Naive B cell (primary cell): ENCODE measurements around the gene CD14. TPM values are rescaled to one million over a fixed set of nuclear protein-coding genes. Genes with fewer than 3 reads are reported as not detected.
A peak's percentile ranks its signal among the peaks of the same experiment; 100 is the strongest.
"Not testable (repeated sequence)": the region's sequence is repeated elsewhere in the genome, so short reads cannot be mapped to it uniquely, and the experiment has no call there.

Source experiments
- ATAC-seq, 2 donors: fragments of 150-1000 bp; cut with Tn5 transposase; 2 replicates each; pipeline ENCODE4 v1.10.0; 2021; ENCODE audit warnings: low read depth in 2 of 2, mild to moderate bottlenecking in 2 of 2, moderate library complexity in 2 of 2
- DNase-seq: peaks from one replicate; pipeline ENCODE4 v3.0.0; 2022
- H3K27ac Mint-ChIP-seq, 6 donors: one replicate each; pipeline ENCODE4 v1.8.0; 2020 to 2022; ENCODE audit warnings: mild to moderate bottlenecking in 6 of 6, mixed read lengths in 6 of 6, moderate library complexity in 5 of 6, inconsistent platforms in 2 of 6
- H3K27me3 Mint-ChIP-seq, 3 donors: one replicate each; pipeline ENCODE4 v1.8.0; 2021 to 2022; ENCODE audit warnings: mixed read lengths in 3 of 3, mild to moderate bottlenecking in 1 of 3
- H3K36me3 Mint-ChIP-seq, 2 donors: one replicate each; pipeline ENCODE4 v1.8.0; 2020 to 2022; ENCODE audit warnings: mixed read lengths in 2 of 2, inconsistent platforms in 1 of 2, mild to moderate bottlenecking in 1 of 2
- H3K4me1 Mint-ChIP-seq, 3 donors: one replicate each; pipeline ENCODE4 v1.8.0; 2020 to 2022; ENCODE audit warnings: mixed read lengths in 3 of 3, inconsistent platforms in 1 of 3, mild to moderate bottlenecking in 1 of 3, moderate library complexity in 1 of 3
- H3K4me3 Mint-ChIP-seq, 8 donors: one replicate each; pipeline ENCODE4 v1.8.0; 2020 to 2022; ENCODE audit warnings: mild to moderate bottlenecking in 8 of 8, mixed read lengths in 8 of 8, moderate library complexity in 8 of 8, inconsistent platforms in 2 of 8
- H3K9me3 Mint-ChIP-seq, 7 donors: one replicate each; pipeline ENCODE4 v1.8.0; 2020 to 2022; ENCODE audit warnings: mixed read lengths in 7 of 7, mild to moderate bottlenecking in 5 of 7, inconsistent platforms in 2 of 7, moderate library complexity in 1 of 7
- polyA plus RNA-seq, 6 donors: library from polyadenylated mRNA; unstranded; fragments of 300-500 nt; fragmentation: Illumina TruSeq; gene quantifications; one replicate each; pipeline ENCODE4 v1.2.3, GENCODE V29; 2021; ENCODE audit warnings: low read depth in 6 of 6

The CD14 gene
- polyA plus RNA-seq, 6 donors from 2014 or later, result 1.5 to 10.2 (median 2.8) TPM

- Mint-ChIP-seq H3K27me3 (no peaks in the 10 kb centered on the region), H3K36me3 (peaks cover 44 to 46% of the 10 kb centered on the region in 2 donors), H3K9me3 (no peaks in the 10 kb centered on the region), H3K27ac (peak overlapping the region in 3 of 6 donors; percentile 39 to 82 (median 58)), H3K4me3 (no peak overlapping the region), H3K4me1 (peaks cover 4 to 9% (median 9%) of the 10 kb centered on the region in 3 donors)
- DNase-seq (no peak), ATAC-seq (no peak)
Measured at GRCh38 chr5:140658870-140659269, 25.9 kb upstream of the CD14 start.

DNA sequence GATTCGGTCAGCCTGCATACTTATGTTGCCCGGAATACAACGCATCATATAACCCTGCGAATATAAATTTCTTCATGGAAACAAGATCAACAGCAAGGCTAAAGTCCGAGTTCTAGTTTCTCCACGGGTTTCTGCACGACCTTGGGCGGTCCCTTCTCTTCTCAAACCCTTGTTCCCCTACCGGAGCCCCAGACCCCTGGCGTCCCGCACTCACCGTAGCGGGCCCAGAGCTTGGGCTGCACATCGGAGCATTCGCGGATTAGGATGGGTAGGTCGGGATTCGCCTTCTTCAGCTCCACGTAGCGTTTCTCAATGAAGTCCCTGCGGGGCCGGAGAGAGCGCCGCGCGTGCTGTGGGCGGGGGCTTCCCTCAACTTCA, 14.1 kb upstream of the CD14 start:
- peaks cover 27 to 59% (median 56%) of the 10 kb centered on the region in 3 donors for H3K4me1 Mint-ChIP-seq
- no peak for DNase-seq

DNA sequence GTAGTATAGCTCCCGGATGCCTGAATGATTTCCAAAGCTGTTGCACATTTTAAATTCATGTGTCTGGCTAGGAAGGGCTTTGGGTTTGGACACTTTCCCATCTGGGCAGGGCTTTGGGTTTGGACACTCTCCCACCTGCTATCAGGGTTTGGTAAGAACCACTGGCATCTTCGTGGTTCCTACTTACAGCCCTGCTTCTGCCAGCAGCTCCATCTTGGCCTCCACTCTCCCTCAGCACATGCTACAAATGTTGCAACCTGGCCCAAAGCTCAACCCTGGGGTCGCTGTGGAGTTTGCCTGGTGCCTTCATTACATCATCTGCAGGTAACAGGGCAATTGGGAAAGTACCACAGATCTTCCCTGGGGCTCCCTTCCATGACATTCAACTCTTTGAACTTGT, 9.7 kb upstream of the CD14 start:
- H3K4me3 Mint-ChIP-seq, result peak overlapping the region in 2 of 8 donors; percentile 57 to 87
- H3K9me3 Mint-ChIP-seq, result no peaks in the 10 kb centered on the region
- H3K36me3 Mint-ChIP-seq, result peaks cover 2 to 8% of the 10 kb centered on the region in 2 donors
- H3K27me3 Mint-ChIP-seq, result no peaks in the 10 kb centered on the region
- H3K27ac Mint-ChIP-seq, result no peak overlapping the region
- ATAC-seq, result no peak
- peaks cover 32 to 70% (median 68%) of the 10 kb centered on the region in 3 donors for H3K4me1 Mint-ChIP-seq
- no peak for DNase-seq

More for the DNA sequence above, 14.1 kb upstream of the CD14 start:
- no peak for ATAC-seq
- Mint-ChIP-seq H3K36me3 (peaks cover 10 to 16% of the 10 kb centered on the region in 2 donors), H3K9me3 (no peaks in the 10 kb centered on the region), H3K27me3 (no peaks in the 10 kb centered on the region), H3K4me3 (peak overlapping the region; percentile 88 to 100 (median 99)), H3K27ac (peak overlapping the region; percentile 66 to 100 (median 99))

GRCh38 chr5:140641716-140642115, 8.7 kb upstream of the CD14 start:
- H3K27ac Mint-ChIP-seq, result no peak overlapping the region
- no peaks in the 10 kb centered on the region for H3K9me3 Mint-ChIP-seq
- H3K27me3 Mint-ChIP-seq, result no peaks in the 10 kb centered on the region
- DNase-seq (no peak), ATAC-seq (no peak)
- H3K4me3 Mint-ChIP-seq, result peak overlapping the region in 2 of 8 donors; percentile 52 to 87
- H3K4me1 Mint-ChIP-seq, result peaks cover 28 to 62% (median 60%) of the 10 kb centered on the region in 3 donors
- H3K36me3 Mint-ChIP-seq, result peaks cover 0 to 8% of the 10 kb centered on the region in 2 donors

DNA sequence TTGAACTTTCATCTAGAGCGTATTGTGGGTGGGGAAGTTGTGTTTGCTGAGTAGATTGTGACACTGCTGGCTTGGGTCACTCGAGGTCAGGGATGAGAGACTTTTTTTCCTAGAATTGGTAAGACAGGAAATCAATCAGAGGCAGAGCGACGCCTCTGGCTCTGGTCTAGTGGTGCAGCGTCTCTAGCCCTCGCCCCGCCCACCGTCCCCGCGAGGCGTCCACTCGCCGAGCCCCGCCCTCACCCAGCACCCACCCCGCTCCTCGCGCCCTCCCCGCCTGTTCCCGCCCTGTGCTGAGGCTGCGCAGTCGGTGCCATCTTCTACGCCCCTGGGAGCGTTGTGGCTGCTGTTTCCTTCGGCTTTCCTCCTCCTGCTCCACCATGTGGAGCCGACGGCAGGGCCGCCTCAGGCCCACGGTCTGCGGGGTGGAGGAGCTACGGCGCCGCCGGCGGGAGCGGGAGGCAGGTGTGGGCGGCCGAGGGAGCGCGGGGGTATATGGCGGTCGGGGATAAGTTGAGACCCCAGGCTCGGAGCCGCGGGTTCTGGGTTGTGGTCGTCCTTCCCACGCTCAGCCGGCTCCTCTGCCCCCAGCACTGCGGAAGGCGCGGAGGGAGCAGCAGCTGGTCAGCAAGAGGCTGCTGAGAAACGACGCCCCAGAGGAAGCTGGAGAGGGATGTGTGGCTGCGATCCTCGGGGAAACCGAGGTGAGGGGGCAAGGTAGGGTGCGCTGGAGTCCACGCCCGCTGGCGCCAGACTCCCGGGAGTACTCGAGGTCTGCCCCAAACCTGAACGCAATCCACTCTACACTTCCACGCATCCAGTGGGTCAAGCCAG, 6.4 kb upstream of the CD14 start, which contains the start of gene TMCO6:
Gene TMCO6, plus strand, starts transcription at position 304 of the 834 bp plus-strand sequence. Its CDS starts 77 bp downstream, at position 381.
- ATAC-seq (peak; percentile 92 to 94), DNase-seq (peak; percentile 92)
- Mint-ChIP-seq H3K9me3 (no peaks in the 10 kb centered on the region), H3K27me3 (no peaks in the 10 kb centered on the region), H3K4me3 (peak within 1 kb of the TSS; percentile 87 to 98 (median 95)), H3K36me3 (peaks cover 0 to 8% of the 10 kb centered on the region in 2 donors), H3K27ac (peak within 1 kb of the TSS; percentile 83 to 99 (median 98)), H3K4me1 (peaks cover 23 to 47% (median 41%) of the 10 kb centered on the region in 3 donors)

DNA sequence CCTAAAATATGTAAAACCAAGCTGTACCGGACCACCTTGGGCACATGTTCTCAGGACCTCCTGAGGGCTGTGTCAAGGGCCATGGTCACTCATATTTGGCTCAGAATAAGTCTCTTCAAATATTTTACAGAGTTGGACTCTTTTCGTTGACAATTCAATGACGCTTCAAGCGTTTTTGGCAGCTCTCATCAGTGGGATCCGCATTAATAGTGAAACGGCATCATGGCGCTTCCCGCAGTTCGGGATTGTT, 5.8 kb upstream of the CD14 start:
- DNase-seq, ATAC-seq, H3K9me3 Mint-ChIP-seq, H3K36me3 Mint-ChIP-seq, H3K27me3 Mint-ChIP-seq: not testable (repeated sequence)
- H3K27ac Mint-ChIP-seq, result peak overlapping the region; percentile 83 to 99 (median 96)
- H3K4me3 Mint-ChIP-seq, result peak overlapping the region; percentile 87 to 98 (median 95)
- peaks cover 23 to 44% (median 41%) of the 10 kb centered on the region in 3 donors for H3K4me1 Mint-ChIP-seq

GRCh38 chr5:140637371-140638100, 4.6 kb upstream of the CD14 start:
- no peak for ATAC-seq
- Mint-ChIP-seq H3K4me3 (peak overlapping the region in 7 of 8 donors; percentile 23 to 95 (median 95)), H3K36me3 (peaks cover 0 to 1% of the 10 kb centered on the region in 2 donors), H3K9me3 (no peaks in the 10 kb centered on the region), H3K27me3 (peaks cover 0 to 5% (median 4%) of the 10 kb centered on the region in 3 donors), H3K4me1 (peaks cover 28 to 50% (median 49%) of the 10 kb centered on the region in 3 donors), H3K27ac (peak overlapping the region in 1 of 6 donors; percentile 42)
- no peak for DNase-seq

- H3K4me1 Mint-ChIP-seq, result peaks cover 17 to 52% (median 44%) of the 10 kb centered on the region in 3 donors
- H3K36me3 Mint-ChIP-seq, result no peaks in the 10 kb centered on the region
- peaks cover 14 to 21% (median 14%) of the 10 kb centered on the region in 3 donors for H3K27me3 Mint-ChIP-seq
- H3K9me3 Mint-ChIP-seq, result no peaks in the 10 kb centered on the region
- peak overlapping the region in 1 of 6 donors; percentile 42 for H3K27ac Mint-ChIP-seq
- H3K4me3 Mint-ChIP-seq, result peak overlapping the region in 1 of 8 donors; percentile 78
- DNase-seq (no peak), ATAC-seq (no peak)
Measured at GRCh38 chr5:140635291-140636257, 2.6 kb upstream of the CD14 start.

- no peak overlapping the region for H3K27ac Mint-ChIP-seq
- H3K9me3 Mint-ChIP-seq, result no peaks in the 10 kb centered on the region
- H3K36me3 Mint-ChIP-seq, result no peaks in the 10 kb centered on the region
- H3K4me3 Mint-ChIP-seq, result peak overlapping the region in 6 of 8 donors; percentile 19 to 86 (median 66)
- DNase-seq (no peak), ATAC-seq (no peak)
- H3K4me1 Mint-ChIP-seq, result peaks cover 11 to 42% (median 33%) of the 10 kb centered on the region in 3 donors
- peaks cover 14 to 24% (median 17%) of the 10 kb centered on the region in 3 donors for H3K27me3 Mint-ChIP-seq
Measured at GRCh38 chr5:140634103-140634502, 1.1 kb upstream of the CD14 start.

- Mint-ChIP-seq H3K27ac (no peak overlapping the region), H3K36me3 (no peaks in the 10 kb centered on the region), H3K4me1 (peaks cover 11 to 36% (median 27%) of the 10 kb centered on the region in 3 donors), H3K4me3 (peak overlapping the region; percentile 70 to 95 (median 88)), H3K27me3 (peaks cover 14 to 25% (median 17%) of the 10 kb centered on the region in 3 donors), H3K9me3 (peaks cover 0 to 2% (median 0%) of the 10 kb centered on the region in 7 donors)
- ATAC-seq (no peak), DNase-seq (no peak)
Measured at GRCh38 chr5:140633501-140633900, 526 bp upstream of the CD14 start.

- H3K27ac Mint-ChIP-seq, result peak overlapping the region in 2 of 6 donors; percentile 12 to 22
- H3K4me3 Mint-ChIP-seq, result peak overlapping the region; percentile 83 to 95 (median 91)
- peaks cover 18 to 35% (median 26%) of the 10 kb centered on the region in 3 donors for H3K27me3 Mint-ChIP-seq
- peaks cover 9 to 29% (median 17%) of the 10 kb centered on the region in 3 donors for H3K4me1 Mint-ChIP-seq
- peaks cover 0 to 12% (median 5%) of the 10 kb centered on the region in 7 donors for H3K9me3 Mint-ChIP-seq
- peak; percentile 44 for DNase-seq
- H3K36me3 Mint-ChIP-seq, result peaks cover 0 to 5% of the 10 kb centered on the region in 2 donors
- ATAC-seq, result peak; percentile 70 to 74
Measured at GRCh38 chr5:140632366-140633020, 482 bp downstream of the CD14 start.

DNA sequence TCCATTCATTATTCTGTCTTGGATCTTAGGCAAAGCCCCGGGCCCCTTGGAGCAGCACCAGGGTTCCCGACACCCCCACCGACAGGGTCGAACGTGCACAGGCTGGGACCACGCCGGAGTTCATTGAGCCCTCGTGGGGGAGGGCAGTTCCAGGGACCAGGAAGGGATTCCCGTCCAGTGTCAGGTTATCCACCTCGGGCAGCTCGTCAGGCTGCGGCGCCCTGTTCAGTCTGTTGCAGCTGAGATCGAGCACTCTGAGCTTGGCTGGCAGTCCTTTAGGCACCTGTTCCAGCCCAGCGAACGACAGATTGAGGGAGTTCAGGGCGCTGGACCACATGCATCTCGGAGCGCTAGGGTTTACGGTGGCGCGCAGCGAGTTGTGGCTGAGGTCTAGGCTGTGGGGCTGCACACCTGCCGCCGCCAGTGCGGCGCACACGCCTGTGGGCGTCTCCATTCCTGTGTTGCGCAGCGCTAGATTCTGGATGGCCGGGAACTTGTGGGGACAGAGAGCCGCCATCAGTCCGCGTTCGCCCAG, 1.1 kb downstream of the CD14 start:
- peaks cover 0 to 5% of the 10 kb centered on the region in 2 donors for H3K36me3 Mint-ChIP-seq
- peak overlapping the region; percentile 83 to 95 (median 91) for H3K4me3 Mint-ChIP-seq
- peaks cover 0 to 15% (median 7%) of the 10 kb centered on the region in 7 donors for H3K9me3 Mint-ChIP-seq
- H3K4me1 Mint-ChIP-seq, result peaks cover 9 to 29% (median 17%) of the 10 kb centered on the region in 3 donors
- no peak overlapping the region for H3K27ac Mint-ChIP-seq
- peak; percentile 23 for DNase-seq
- H3K27me3 Mint-ChIP-seq, result peaks cover 21 to 39% (median 26%) of the 10 kb centered on the region in 3 donors
- ATAC-seq, result peak; percentile 69 to 72
